GM18508 (cell line): ENCODE results near the gene PLEKHA5.
"Not testable (repeated sequence)": the region's sequence is repeated elsewhere in the genome, so short reads cannot be mapped to it uniquely, and the experiment has no call there.

ENCODE experiments used
- ATAC-seq: cut with Tn5 transposase; IDR thresholded peaks from one replicate; pipeline ENCODE4 v1.9.1; 2021; ENCODE audit warnings: moderate number of reproducible peaks; ENCODE audit not compliant: insufficient read depth, unreplicated experiment

PLEKHA5 gene

DNA sequence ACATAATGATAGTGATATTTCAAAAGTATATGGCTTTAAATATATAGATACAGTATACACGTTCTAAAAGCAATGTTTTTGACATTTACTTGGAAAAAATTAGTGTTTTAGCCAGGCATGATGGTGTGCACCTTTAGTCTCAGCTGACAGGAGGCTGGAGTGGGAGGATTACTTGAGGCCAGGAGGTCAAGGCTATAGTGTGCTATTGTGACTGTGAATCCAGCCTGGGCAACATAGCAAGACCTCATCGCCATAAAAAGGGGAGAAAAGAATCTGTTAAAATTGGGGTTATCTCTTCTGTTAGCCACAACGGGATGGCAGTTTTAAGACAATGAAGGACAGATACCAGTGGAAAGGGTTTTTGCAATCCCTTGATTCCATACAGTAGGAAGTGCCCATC, 95.2 kb downstream of the PLEKHA5 start:
- ATAC-seq: no peak

DNA sequence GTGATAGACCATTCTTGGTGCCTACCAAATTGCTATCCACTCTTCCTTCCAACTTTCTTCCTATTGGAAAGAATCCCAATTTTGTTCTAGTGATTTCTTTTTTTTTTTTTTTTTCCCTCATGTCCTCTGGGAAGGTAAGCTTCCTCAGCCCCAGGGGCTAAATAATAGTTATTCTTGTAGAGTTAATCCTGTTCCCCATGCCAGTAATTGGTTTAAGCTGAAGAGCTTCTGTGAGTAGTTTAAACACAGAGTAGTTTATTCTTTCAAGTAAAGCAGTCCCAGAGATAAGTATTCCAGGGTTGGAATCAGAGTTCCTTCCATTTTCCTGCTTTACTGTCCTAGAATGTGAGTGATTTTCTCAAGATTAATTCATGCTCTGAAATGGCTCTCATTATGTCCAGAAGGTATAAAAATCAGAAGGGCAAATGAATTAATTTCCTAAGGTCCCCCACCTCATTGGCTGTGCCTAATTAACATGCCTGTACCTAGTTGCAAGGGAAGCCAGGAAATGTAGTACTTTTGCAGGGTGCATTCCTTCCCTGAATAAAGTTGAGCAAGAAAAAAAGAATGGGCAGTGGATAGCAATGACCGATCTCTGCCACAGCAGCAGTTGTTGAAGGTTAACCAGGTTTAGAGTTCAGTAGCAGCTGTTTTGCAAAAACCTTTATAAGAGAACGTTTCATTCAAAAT, 97.8 kb downstream of the PLEKHA5 start:
- no peak for ATAC-seq

DNA sequence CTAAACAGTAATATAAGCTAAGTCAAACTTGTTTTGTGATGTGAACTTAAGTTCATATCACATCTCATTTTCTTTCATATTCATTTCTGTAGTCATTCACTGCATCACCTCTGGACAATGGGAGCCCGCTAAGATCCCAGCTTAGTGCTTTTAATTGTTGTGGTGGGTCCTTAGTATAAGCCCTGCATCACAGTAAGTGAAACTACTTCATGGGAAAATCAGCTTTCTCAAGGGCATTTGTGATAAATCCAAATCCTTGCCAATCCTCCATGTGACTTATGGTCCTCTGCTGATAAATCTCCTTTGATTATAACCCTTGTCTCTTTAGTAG, 98.3 kb downstream of the PLEKHA5 start:
- no peak for ATAC-seq

DNA sequence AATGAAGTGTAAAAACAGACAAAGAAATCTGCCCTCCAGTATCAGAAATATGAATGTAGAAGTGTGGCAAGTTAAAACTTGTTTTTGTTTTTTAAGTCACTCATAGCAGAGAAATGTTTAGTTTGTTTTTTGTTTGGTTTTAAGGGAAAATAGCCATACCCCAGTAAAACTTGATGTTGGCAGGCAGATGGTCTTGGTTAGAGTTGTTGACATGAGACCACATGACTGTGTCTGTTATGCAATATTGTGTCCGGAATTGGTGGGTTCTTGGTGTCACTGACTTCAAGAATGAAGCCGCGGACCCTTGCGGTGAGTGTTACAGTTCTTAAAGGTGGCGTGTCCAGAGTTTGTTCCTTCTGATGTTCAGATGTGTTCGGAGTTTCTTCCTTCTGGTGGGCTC, 99.5 kb downstream of the PLEKHA5 start:
- not testable (repeated sequence) for ATAC-seq

DNA sequence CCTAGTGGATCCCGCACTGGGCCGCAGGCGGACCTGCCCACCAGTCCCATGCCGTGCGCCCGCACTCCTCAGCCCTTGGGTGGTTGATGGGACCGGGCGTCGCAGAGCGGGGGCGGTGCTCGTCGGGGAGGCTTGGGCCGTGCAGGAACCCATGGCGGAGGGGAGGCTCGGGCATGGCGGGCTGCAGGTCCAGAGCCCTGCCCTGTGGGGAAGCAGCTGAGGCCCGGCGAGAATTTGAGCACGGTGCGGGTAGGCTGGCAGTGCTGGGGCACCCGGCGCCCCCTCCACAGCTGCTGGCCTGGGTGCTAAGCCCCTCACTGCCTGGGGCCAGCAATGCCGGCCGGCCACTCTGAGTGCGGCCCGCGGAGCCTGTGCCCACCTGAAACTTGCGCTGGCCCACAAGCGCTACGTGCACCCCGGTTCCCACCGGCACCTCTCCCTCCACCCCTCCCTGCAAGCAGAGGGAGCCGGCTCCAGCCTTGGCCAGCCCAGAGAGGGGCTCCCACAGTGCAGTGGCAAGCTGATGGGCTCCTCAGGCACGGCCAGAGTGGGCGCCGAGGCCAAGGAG, 100.8 kb downstream of the PLEKHA5 start:
- ATAC-seq: no peak

DNA sequence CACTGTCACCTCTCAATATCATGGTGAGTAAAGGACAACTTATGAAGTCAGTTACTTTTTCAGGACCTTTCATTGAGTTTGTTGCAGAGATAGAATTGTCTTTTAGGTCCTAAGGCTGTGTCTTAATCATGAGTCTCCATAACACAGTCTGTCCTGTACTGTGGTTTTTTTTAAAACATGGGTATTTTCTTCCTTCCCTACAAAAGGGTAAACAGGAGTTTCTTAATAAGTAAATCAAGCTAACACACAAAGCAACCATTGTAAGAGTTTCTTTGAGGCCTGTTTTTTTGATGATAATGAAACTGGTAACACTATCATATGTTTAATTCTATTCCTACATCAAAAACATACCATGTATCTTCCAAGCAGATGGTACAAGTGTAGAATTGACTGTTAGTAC, 101.4 kb downstream of the PLEKHA5 start:
- ATAC-seq: no peak

DNA sequence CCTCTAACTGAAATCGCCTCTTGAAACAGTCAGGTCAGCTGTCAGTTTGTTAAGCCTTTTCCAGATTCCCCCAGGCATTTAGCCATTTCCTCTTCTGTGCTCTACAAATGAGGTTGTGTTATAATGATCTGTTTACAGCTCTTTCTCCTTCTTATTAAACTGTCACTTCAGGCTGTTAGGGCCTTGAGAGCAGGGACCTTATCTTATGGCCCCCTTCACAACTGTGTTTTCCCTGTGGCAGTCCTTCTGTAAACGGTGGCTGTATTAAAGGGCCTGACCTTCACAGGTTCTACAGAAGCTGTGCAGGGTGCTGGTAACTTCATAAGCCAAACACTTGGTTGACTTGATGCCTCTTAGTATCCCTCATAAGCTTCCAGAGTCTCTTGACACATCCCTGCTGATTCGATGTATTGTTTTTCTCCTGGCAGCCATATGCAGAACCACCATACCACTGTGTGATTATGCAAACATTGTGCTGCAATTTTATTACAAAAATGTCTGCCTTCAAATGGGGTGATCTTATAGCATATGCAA, 104.7 kb downstream of the PLEKHA5 start:
- ATAC-seq: no peak

DNA sequence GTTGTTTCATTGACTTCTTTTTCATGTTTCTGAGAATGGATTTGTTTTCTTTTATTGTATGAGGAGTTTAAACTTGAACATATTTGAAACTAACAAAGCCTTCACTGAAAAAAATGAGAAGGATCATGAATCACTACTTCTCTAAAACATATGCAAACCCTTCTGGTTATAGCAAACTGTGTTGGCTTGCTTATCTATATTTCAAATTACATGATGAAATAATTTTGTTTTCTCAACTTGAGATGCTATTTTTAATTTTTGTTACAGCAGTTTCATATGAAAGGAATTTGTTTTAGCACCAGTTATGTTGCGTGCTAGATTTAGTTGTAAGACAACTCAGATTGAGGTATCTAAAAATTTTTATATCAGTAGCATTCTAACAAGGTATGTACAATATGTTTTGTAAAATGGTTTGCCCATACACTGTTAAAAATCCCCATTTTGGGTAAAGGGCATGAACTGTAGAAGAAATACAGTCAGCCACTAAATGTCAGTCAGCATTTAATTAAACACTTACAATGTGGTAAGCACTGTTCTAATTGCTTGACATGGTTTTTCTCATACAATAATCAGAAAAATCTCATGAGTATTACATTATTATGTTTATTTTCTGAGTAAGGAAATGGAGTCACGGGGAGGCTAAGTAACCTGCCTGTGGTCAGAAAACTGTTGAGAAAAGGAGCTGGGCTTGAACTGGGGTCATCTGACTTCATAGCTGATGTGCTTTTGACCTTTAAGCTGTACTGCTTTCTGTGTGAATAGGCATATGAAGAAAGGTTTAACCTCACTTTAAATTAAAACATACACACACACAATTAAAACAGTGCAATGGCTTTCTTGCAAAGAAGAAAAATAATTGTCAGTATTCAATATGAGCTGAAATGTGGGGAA, 105.7 kb downstream of the PLEKHA5 start:
- ATAC-seq: no peak

DNA sequence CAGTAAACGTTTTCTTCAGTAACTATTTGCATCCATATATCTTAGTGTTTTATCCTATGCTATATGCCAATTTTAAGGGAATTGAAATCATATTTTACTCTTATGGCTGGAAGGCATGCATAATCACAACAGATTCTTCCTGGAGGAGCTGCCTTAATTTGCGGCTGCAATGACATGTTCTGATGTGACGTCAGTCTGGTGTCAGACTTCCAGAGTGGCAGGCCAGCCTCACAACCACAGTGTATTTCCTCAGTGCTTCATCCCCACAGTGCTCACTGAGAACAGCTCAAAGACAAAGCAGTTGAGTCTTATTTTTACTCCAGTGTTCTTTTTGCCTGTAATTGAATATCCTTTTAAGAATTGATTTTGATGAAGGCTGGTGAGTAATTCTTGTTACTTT, 107.1 kb downstream of the PLEKHA5 start:
- no peak for ATAC-seq

DNA sequence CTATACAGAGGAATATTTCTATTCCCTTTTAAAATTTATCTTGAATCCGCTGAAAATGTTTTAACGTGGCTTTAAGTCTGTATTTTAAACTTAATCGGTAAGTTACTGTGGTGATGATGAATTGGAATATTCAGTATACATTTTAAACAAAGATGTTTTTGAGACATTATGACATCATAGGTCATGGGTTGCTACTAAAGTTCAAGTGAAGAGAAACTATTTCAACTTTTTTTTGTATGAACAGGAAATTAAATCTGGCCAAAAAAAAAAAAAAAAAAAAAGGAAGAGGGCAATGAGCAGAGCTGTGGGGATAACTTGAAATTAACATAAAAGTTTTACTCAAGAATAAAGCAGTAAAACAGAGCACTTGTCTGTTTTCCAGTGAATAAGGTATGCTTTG, 109.0 kb downstream of the PLEKHA5 start:
- ATAC-seq: no peak

DNA sequence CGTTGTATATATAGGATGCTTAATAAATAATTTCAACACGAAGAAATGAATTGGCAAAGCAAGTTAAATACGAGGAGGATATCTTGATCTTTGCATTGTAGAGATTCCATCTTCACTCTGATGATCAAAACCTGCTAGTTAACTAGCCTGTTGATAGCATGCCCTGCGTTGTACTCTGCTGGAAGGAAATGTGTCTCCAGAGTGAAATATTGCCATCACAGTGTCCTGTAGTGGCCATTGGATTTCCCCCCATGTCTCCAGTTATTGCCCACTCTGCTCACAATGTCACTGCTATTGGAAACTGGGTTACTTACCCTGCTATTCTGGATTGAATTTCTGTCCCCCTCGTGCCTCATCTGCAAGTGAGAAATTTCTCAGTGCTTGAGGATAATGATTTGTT, 109.6 kb downstream of the PLEKHA5 start:
- ATAC-seq: no peak

DNA sequence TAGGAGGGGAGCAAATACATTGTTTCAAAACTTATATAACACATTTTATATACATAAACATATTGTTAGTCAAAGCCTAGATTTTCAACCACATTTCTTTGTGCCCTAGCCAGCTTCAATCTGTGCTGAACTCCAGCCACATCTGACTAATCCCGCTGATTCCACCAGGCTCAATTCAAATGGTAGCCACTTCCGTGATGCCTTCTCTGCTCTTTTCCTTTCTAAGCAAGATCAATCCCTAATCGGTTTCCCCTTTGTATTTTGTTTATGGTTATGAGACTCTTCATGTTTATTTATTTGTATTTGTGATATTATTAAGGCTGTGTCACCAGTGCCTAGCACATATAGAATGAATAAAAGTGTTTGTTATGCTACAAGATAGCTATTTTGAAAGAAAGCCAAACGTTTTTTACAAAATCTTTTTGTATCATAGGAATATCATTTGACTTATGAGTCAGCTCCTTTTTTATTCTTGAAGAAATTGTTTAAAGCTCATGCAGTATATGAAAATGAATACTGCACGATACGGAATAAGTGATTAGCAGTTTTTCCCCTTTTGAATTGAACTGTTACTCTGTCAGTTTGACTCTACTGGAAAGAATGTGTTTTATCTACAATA, 110.2 kb downstream of the PLEKHA5 start:
- no peak for ATAC-seq

DNA sequence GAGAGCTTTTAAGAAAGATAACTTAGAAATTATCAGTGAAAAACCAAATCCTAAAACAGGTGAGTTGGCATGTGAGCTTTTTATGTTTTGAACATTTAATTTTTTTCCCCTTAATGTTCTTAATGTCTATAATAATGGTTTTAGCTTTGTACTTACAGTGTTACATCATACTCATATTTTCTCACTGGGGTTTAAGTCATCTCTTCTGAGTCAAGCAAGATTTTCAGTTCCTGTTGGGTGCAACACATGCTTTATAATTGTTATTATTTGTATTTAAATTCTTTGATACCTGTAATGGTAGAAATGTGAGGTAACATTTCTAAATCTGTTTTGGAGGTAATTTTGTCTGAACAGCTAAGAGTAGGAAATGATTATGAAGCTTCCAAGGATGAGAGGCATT, 113.0 kb downstream of the PLEKHA5 start:
- ATAC-seq: no peak

DNA sequence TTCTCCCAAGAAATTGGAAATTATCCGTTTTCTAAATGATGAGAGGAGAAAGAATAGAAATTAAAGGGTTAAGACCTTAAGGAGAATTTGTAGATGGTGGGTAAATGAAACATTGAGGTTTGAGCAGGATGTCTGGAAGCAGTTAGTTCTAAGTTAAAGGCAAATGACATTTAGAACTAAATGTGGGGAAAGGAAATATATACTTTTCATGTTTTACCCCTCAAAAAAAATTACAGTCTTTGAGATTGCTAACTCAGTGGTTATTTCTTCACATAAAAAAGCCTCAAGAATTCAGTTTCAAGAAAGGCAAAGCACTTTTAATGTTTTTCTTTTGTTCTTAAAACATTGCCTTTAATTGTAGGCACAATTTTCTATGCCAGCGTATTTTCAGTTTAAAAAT, 114.0 kb downstream of the PLEKHA5 start:
- ATAC-seq: no peak

DNA sequence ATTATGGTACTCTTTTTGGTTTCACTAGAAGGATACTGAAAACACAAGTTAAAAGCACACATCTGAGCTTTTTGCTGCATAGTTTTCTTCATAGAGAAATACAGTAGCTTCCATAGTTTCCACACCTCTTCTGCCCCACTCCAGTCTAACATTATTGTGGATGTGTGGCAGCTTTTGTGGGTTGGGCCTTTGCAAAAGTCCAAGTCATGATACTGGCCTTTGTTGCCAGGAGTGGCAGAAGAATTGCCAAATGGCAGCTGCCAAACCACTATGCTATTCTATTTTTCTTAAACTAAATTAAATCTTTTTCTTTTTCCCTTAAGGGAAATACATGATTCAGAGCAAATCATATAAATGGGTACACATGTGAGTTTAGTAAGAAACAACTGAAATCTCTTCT, 114.8 kb downstream of the PLEKHA5 start:
- ATAC-seq: no peak

DNA sequence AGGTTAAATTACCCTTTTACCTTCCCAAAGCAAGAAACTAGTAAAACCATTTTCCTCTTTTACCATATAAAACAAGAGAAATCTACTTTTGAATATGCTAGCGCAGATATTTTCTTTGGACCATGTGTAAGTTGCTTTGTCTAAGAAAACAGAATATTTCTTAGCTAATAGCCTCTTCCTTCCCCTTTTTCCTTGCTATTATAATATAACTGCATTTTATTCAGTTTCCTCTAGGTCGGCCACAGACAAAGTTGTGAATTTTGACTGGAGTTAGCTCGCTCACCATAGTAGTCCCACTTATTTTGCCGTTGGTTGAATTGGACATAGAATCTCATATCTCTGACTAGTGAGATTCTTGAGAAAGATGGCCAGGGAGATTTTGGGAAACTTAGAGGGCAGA, 115.6 kb downstream of the PLEKHA5 start:
- ATAC-seq: no peak

DNA sequence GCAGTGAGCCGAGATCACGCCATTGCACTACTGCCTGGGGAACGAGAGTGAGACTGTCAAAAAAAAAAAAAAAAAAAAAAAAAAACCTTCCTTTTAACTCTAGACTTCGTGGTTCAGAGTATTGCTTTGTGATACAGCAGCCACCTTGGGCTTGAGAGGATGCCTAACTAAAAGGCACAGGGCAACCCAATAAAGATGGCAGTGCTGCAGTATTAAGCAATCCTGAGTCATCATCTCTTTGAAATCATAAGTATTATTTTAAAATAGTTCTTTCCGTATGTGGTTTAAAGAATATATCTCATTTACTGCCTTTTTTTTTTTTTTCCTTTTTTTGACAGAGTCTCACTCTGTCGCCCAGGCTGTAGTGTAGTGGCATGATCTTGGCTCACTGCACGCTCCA, 116.1 kb downstream of the PLEKHA5 start:
- ATAC-seq: no peak

DNA sequence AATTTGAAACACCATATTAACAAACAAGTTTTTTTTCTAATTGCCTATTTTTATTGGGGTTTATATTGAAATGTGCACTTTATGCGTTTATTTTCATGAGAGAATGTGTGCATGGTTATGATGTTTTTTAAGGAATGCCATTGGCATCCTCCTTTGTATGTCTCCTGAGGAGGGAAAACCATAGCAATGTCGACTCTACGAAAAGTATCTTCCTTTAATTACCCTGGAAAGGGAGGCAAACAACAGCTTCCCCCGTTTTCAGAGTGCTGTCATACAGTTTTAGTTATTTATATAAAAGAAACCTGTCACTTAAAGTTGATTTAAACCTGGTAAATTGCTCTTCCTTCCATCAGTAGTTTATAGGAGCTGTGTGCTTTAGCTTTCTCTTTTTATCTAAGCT, 117.4 kb downstream of the PLEKHA5 start:
- no peak for ATAC-seq

DNA sequence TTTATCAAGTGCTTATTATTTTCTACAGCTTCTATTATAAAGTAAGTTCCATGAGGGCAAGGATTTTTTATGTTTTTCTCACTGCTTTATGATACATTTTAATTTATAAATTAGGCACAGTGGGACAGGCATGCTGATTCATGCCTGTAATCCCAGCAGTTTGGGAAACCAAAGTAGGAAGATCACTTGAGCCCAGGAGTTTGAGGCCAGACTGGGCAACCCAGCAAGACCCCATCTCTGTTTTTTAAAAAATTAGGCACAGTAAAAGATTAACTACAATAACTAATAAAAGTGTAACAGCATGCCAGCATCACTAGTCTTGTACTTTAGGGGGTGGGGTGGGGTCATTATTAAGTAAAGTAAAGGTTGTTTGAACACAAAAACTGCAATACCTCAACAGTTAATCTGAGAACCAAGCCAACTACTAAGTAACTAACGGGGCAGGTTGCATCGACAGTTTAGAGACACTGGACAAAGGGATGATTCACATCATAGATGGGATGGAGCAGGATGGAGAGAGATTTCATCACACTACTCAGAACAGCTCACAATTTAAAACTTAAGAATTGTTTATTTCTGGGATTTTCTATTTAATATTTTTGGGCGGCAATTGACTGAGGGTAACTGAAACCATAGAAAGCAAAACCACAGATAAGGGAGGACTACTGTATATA, 119.5 kb downstream of the PLEKHA5 start:
- no peak for ATAC-seq

DNA sequence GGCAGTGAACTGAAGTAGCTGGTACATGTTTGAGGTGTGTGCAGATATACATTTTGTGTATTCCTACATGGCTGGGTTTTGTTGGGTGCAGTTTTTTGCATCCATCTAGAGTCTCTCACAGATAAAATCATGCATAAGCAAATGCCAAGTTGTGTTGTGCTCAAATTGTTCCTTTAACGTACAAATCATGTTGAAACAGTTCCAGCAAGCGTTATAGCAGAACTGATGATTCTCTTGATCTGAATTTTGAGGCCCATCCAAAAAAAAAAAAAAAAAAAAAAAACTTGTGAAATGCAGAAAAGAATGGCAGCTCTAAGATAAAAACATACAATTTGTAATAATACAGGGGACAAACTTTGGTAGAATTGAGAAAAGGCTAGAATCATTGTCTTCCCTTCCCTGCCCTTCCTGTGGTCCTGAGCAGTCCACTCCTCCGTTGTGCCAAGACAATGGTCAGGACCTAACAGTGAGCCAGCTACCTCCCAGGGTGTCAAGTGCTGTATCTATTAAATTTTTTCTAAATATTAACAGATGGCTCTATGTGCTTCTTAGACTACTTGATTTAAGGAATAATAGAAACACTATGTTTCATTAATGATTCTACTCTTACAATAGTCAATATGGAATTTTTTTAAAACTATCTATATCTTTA, 122.1 kb downstream of the PLEKHA5 start:
- ATAC-seq: no peak
